NCI-H2171 (cell line): ENCODE measurements around the gene ALKBH4.
"Not testable (repeated sequence)": the region's sequence is repeated elsewhere in the genome, so short reads cannot be mapped to it uniquely, and the experiment has no call there.

Experiments used
- DNase-seq: peaks from one replicate; lab custom pipeline; 2025; lab: John Stamatoyannopoulos, UW

ALKBH4 gene

GRCh38 chr7:102427019-102427405 lies 37.7 kb downstream of the ALKBH4 start:
- no peak for DNase-seq

GRCh38 chr7:102426268-102427018 lies 38.2 kb downstream of the ALKBH4 start:
- no peak for DNase-seq

- no peak for DNase-seq
Measured at GRCh38 chr7:102425639-102426267, 38.9 kb downstream of the ALKBH4 start.

- no peak for DNase-seq
Measured at GRCh38 chr7:102424787-102425218, 39.9 kb downstream of the ALKBH4 start.

- no peak for DNase-seq
Measured at GRCh38 chr7:102424129-102424551, 40.5 kb downstream of the ALKBH4 start.

GRCh38 chr7:102421706-102422240 lies 42.9 kb downstream of the ALKBH4 start:
- no peak for DNase-seq

GRCh38 chr7:102418592-102418991 lies 46.1 kb downstream of the ALKBH4 start:
- DNase-seq, result no peak

- no peak for DNase-seq
Measured at GRCh38 chr7:102417105-102417504, 47.6 kb downstream of the ALKBH4 start.

- no peak for DNase-seq
Measured at GRCh38 chr7:102416406-102416805, 48.3 kb downstream of the ALKBH4 start.

- DNase-seq, result no peak
Measured at GRCh38 chr7:102415685-102416225, 48.9 kb downstream of the ALKBH4 start.

GRCh38 chr7:102413611-102414010 lies 51.1 kb downstream of the ALKBH4 start:
- DNase-seq, result no peak

- no peak for DNase-seq
Measured at GRCh38 chr7:102413091-102413490, 51.6 kb downstream of the ALKBH4 start.

GRCh38 chr7:102412548-102412947 lies 52.1 kb downstream of the ALKBH4 start:
- DNase-seq, result no peak

- DNase-seq, result no peak
Measured at GRCh38 chr7:102410918-102411317, 53.7 kb downstream of the ALKBH4 start.

- DNase-seq, result no peak
Measured at GRCh38 chr7:102410123-102410522, 54.5 kb downstream of the ALKBH4 start.

GRCh38 chr7:102409340-102409739 lies 55.3 kb downstream of the ALKBH4 start:
- DNase-seq, result no peak

GRCh38 chr7:102408530-102408929 lies 56.1 kb downstream of the ALKBH4 start:
- DNase-seq, result not testable (repeated sequence)

GRCh38 chr7:102407910-102408309 lies 56.8 kb downstream of the ALKBH4 start:
- no peak for DNase-seq
